Heart left ventricle (tissue), 13 donors: ENCODE data around the gene CTCFL.

Experiments used
- POLR2A ChIP-seq, 2 donors: fragments of 450-650 bp; IDR thresholded peaks; one replicate each; pipeline ENCODE4 v1.6.1; 2017; ENCODE audit warnings: antibody characterized with exemption in 2 of 2, mild to moderate bottlenecking in 2 of 2, moderate library complexity in 2 of 2
- TF ChIP-seq, protein P1 (sequence below), 12 donors: fragments of 200-600 bp; sonication (generic) in 4 of 12; IDR thresholded peaks; one replicate each; pipeline versions ENCODE4 v1.5.0 to v1.8.0; 2018 to 2022; ENCODE audit warnings: antibody characterized with exemption in 12 of 12, mild to moderate bottlenecking in 5 of 12
- donor health status: ischemic (EF 13 %, LVEDD 7.1; RV severe dilation, severe dysfunction).
- donor health status: DM: no; HTN: yes; CAD: no.
- donor health status: DM: no; HTN: no; CAD: no.
- donor health status: ischemic (EF 25% LVEDD 6.9; RV normal size, moderate dysfunction).
- donor health status: ischemic (EF 25% LVEDD 5.7; RV mildly dilated, moderate dysfunction).
- donor health status: ischemic (EF 35%, LVEDD 5.7; RV mildly dilated, moderate dysfunction).
- donor health status: nonischemic (EF 11% LVEDD 7.7; RV severe dilation, severe dysfunction).
- donor health status: DM: yes; HTN: yes; CAD: no.
- donor health status: PGD.
- donor health status: ischemic (EF 29% LVEDD 5.4; RV normal size, mild dysfunction).
- donor health status: nonischemic (EF 23%, LVEDD 6.1; RV moderate dilation, normal function).

DNA sequence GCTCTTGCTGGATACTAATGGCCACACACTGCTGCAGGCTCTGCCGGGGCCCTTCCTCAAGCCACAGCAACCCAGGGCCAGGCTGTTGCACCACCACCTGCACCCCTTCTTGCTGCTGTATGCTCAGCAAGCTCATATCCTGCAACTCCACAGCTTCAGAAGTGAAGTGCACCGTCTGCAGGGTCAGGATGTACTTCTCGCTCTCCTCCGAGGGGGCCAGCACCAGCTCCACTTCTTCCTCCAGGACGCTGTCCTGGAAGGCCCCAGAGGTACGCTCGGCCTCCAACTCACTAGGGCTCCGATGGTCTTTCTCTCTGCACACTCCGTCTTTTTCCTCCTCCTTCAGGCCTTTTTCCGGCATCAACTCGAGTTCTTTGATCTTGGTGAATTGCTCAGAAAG is 1.2 kb downstream of the CTCFL start:
- TF ChIP-seq, protein P1, sequence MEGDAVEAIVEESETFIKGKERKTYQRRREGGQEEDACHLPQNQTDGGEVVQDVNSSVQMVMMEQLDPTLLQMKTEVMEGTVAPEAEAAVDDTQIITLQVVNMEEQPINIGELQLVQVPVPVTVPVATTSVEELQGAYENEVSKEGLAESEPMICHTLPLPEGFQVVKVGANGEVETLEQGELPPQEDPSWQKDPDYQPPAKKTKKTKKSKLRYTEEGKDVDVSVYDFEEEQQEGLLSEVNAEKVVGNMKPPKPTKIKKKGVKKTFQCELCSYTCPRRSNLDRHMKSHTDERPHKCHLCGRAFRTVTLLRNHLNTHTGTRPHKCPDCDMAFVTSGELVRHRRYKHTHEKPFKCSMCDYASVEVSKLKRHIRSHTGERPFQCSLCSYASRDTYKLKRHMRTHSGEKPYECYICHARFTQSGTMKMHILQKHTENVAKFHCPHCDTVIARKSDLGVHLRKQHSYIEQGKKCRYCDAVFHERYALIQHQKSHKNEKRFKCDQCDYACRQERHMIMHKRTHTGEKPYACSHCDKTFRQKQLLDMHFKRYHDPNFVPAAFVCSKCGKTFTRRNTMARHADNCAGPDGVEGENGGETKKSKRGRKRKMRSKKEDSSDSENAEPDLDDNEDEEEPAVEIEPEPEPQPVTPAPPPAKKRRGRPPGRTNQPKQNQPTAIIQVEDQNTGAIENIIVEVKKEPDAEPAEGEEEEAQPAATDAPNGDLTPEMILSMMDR (IDR thresholded peaks at IDR 0.05), result no peak
- no peak for TF ChIP-seq POLR2A (IDR thresholded peaks at IDR 0.05)
